Right lobe of liver (tissue), 6 donors: ENCODE results near the gene DYRK3. TPM values are rescaled to one million over a fixed set of nuclear protein-coding genes. Genes with fewer than 3 reads are reported as not detected.

Experiments
- ATAC-seq, 4 donors: fragments of 200-7000 bp; cut with Tn5 transposase; one replicate each; pipeline ENCODE4 v1.9.1; 2020; ENCODE audit warnings: mild to moderate bottlenecking in 4 of 4, moderate library complexity in 4 of 4
- DNase-seq, 3 donors: peaks; one replicate each; pipeline ENCODE4 v3.0.0-alpha.2; 2020
- H3K27ac ChIP-seq, 3 donors: fragments of 200-600 bp; one replicate each; pipeline ENCODE4 v1.8.0; 2022
- H3K27me3 ChIP-seq, 2 donors: fragments of 200-600 bp; one replicate each; pipeline ENCODE4 v1.8.0; 2022
- H3K36me3 ChIP-seq, 4 donors: fragments of 200-600 bp; sonication (generic) in 1 of 4; one replicate each; pipeline versions ENCODE4 v1.5.1 to v1.8.0; 2017 to 2022; ENCODE audit warnings: control low read depth in 1 of 4
- H3K4me1 ChIP-seq, 4 donors: fragments of 200-600 bp; sonication (generic) in 1 of 4; one replicate each; pipeline versions ENCODE4 v1.5.1 to v1.8.0; 2017 to 2022; ENCODE audit warnings: control low read depth in 1 of 4
- H3K4me3 ChIP-seq, 3 donors: fragments of 200-600 bp; one replicate each; pipeline ENCODE4 v1.8.0; 2022
- H3K9me3 ChIP-seq, 4 donors: fragments of 200-600 bp; sonication (generic) in 1 of 4; one replicate each; pipeline versions ENCODE4 v1.5.1 to v1.8.0; 2017 to 2022; ENCODE audit warnings: control low read depth in 1 of 4
- POLR2A ChIP-seq: fragments of 450-650 bp; IDR thresholded peaks from one replicate; pipeline ENCODE4 v1.6.1; 2017; ENCODE audit warnings: antibody characterized with exemption, mild to moderate bottlenecking
- WGBS: methylation state at CpG from one replicate; pipeline ENCODE4 v1.1.6; 2018; ENCODE audit warnings: low coverage, low lambda C conversion rate; ENCODE audit not compliant: insufficient coverage; ENCODE audit errors: missing lambda C conversion rate; 5-methylcytosine and 5-hydroxymethylcytosine counted together
- intact Hi-C, 2 donors: fragments of 100-400 bp; cut with DNase I; formaldehyde crosslinking; loops; one replicate each; pipeline versions ENCODE4 v1.11.2 to v1.14.1; 2022
- total RNA-seq, 6 experiments: library from RNA; depleted of rRNA in 2 of 6; stranded (reverse); fragments of >200 nt in 2 of 6; fragmentation: NEBNext Ultra II Directional in 3 of 6; extraction: Animal tissue kit (Norgen Biotek cat#: 25700) in 3 of 6; gene quantifications; one replicate each; pipeline versions ENCODE4 v1.1.0 to v1.2.4, GENCODE V29; 2016 to 2023
- TF ChIP-seq, protein P1 (sequence below), 4 donors: fragments of 200-600 bp in 3 of 4; fragments of 450-650 bp in 1 of 4; IDR thresholded peaks; one replicate each; pipeline versions ENCODE4 v1.5.1 to v1.8.0; 2016 to 2022; ENCODE audit warnings: antibody characterized with exemption in 4 of 4, mild to moderate bottlenecking in 2 of 4
- donor health status: DM: no; HTN: yes; CAD: no.
- donor health status: DM: no; HTN: no; CAD: no.
- donor health status: DM: no; HTN: no; CAD: no.
- donor health status: DM: no; HTN: yes; CAD: no.
- donor health status: DM: no; HTN: yes; CAD: no.

The DYRK3 gene
- total RNA-seq, 6 experiments from 2014 or later = 2.8 to 5.6 (median 4.0) TPM

DNA sequence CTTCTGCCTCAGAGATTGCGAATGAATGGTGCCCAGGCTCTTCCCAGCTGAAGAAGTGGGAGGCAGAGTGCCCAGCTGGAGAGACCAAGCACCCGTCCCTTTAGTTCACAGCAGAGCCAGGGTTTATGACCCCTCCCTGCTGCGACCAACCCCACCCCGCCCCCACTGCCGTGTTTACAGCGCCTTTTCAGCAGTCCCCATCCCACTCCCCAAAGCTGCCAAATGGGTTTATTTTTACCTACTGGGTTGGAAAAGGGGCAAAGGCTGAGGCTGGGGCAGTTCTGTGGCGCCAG is 23.6 kb downstream of the DYRK3 start:
- no peaks in the 10 kb centered on the region for H3K9me3 ChIP-seq
- H3K4me1 ChIP-seq = peaks cover 0 to 15% (median 5%) of the 10 kb centered on the region in 4 donors
- no peaks in the 10 kb centered on the region for H3K36me3 ChIP-seq
- 33% methylated on average over 7 of the region's 7 CpGs for WGBS
- peak overlapping the region in 1 of 3 donors; percentile 8 for H3K4me3 ChIP-seq
- ATAC-seq (peak in 3 of 4 donors; percentile 5 to 28 (median 12)), DNase-seq (no peak)
- TF ChIP-seq, protein P1, sequence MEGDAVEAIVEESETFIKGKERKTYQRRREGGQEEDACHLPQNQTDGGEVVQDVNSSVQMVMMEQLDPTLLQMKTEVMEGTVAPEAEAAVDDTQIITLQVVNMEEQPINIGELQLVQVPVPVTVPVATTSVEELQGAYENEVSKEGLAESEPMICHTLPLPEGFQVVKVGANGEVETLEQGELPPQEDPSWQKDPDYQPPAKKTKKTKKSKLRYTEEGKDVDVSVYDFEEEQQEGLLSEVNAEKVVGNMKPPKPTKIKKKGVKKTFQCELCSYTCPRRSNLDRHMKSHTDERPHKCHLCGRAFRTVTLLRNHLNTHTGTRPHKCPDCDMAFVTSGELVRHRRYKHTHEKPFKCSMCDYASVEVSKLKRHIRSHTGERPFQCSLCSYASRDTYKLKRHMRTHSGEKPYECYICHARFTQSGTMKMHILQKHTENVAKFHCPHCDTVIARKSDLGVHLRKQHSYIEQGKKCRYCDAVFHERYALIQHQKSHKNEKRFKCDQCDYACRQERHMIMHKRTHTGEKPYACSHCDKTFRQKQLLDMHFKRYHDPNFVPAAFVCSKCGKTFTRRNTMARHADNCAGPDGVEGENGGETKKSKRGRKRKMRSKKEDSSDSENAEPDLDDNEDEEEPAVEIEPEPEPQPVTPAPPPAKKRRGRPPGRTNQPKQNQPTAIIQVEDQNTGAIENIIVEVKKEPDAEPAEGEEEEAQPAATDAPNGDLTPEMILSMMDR (IDR thresholded peaks at IDR 0.05) = no peak
- no peak for TF ChIP-seq POLR2A
- intact Hi-C loops = no loop called here
- H3K27ac ChIP-seq = peak overlapping the region; percentile 33 to 73 (median 68)
- H3K27me3 ChIP-seq = no peaks in the 10 kb centered on the region

- Histone ChIP-seq H3K36me3 (no peaks in the 10 kb centered on the region), H3K9me3 (no peaks in the 10 kb centered on the region), H3K27ac (peak overlapping the region in 2 of 3 donors; percentile 36 to 52), H3K4me1 (peaks cover 0 to 26% (median 5%) of the 10 kb centered on the region in 4 donors), H3K4me3 (no peak overlapping the region), H3K27me3 (no peaks in the 10 kb centered on the region)
- 100% methylated on average over 4 of the region's 4 CpGs for WGBS
- intact Hi-C loops = no loop called here
- TF ChIP-seq, protein P1 (IDR thresholded peaks at IDR 0.05) = no peak
- TF ChIP-seq POLR2A = no peak
- ATAC-seq (no peak), DNase-seq (no peak)
These were observed 24.8 kb downstream of the DYRK3 start for GRCh38 chr1:206660136-206660535.

- 95% methylated on average over 6 of the region's 11 CpGs for WGBS
- intact Hi-C loops = no loop called here
- H3K4me1 ChIP-seq = peaks cover 0 to 32% (median 5%) of the 10 kb centered on the region in 4 donors
These were observed 26.0 kb downstream of the DYRK3 start for GRCh38 chr1:206661161-206661820.

DNA sequence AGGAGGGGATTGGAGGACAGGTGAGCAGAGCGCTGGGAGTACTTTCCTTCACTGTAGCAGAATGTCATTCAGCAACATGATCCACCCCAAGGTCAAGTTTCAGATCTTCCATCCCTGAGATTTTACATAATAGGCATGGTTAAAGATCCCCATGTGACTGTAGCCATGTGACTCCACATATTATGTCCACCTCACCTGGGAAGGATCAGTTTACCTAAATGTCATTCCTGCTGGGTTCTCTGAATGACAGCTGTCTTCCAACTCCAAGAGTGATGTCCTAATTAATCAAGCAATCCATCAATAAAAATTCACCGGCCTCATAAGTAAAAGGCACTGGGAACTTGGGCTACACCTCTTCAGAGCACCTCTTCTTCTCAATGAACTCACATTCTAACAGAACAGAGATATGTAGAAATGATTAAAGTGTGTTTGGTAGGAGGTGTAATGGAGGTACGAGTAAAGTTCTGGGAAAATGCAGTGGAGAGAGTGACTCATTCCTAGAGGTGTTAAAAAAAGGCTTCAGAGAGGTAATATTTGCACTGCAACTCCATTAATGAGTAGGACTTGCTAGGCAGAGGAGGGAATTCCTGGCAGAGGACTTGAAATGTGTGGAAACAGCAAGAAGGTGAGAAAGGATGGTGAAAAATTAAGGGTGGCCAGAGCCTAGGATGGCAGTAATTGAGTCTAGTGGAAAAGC is 27.2 kb downstream of the DYRK3 start:
- WGBS = 75% methylated on average over 2 of the region's 3 CpGs
- no peaks in the 10 kb centered on the region for H3K36me3 ChIP-seq
- DNase-seq (no peak), ATAC-seq (no peak)
- H3K9me3 ChIP-seq = no peaks in the 10 kb centered on the region
- no peak overlapping the region for H3K27ac ChIP-seq
- H3K4me3 ChIP-seq = no peak overlapping the region
- TF ChIP-seq, protein P1 (IDR thresholded peaks at IDR 0.05) = no peak
- no peak for TF ChIP-seq POLR2A
- H3K27me3 ChIP-seq = no peaks in the 10 kb centered on the region
- intact Hi-C loops = no loop called here
- peaks cover 0 to 41% (median 8%) of the 10 kb centered on the region in 4 donors for H3K4me1 ChIP-seq

More at GRCh38 chr1:206661161-206661820, 26.0 kb downstream of the DYRK3 start:
- ATAC-seq (no peak), DNase-seq (no peak)
- TF ChIP-seq, protein P1 (IDR thresholded peaks at IDR 0.05) = no peak
- no peak for TF ChIP-seq POLR2A
- Histone ChIP-seq H3K36me3 (no peaks in the 10 kb centered on the region), H3K27ac (no peak overlapping the region), H3K4me3 (no peak overlapping the region), H3K27me3 (no peaks in the 10 kb centered on the region), H3K9me3 (no peaks in the 10 kb centered on the region)
